Measurements from ENCODE around the gene TMC1. TPM values are rescaled to one million over a fixed set of nuclear protein-coding genes. Genes with fewer than 3 reads are reported as not detected.

TMC1 gene
- total RNA-seq, 2 experiments from 2014 or later, result not detected

DNA sequence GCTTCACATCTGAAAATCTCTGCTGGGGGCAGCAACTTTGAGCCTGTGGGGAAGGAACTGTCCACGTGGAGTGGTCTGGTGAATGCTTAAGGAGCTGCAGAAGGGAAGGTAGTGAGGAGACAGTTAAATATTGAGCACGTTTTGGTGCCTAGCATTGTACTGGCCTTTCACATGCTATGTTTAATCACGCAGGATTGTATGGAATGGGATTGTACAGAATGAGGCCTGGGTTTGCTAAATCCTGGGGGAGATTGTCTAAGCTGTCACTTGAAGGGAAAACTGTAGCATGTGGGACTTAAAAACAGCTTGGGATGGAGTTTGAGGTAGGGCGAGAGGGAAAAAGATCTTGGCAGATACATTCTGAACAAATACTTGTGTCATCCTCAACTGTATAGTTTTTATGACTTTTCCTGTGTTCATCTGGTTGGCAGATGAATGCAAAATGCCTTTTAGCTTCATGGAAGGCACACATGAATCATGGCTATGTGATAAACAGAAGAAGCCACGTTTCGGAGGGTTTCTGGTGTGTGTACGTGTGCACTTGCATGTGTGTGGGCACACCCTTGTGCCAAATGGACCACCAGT is 106.6 kb downstream of the TMC1 start:
- Mint-ChIP-seq H3K36me3 (no peaks in the 10 kb centered on the region), H3K27me3 (no peaks in the 10 kb centered on the region), H3K9me3 (no peaks in the 10 kb centered on the region), H3K4me3 (no peak overlapping the region), H3K27ac (no peak overlapping the region), H3K4me1 (ENCODE audit: low read depth) (no peaks in the 10 kb centered on the region)
- ChIA-PET CTCF (interaction anchor here (1.8 kb wide), 1 partner anchor 348 kb away, joined by 4 read pairs; no protein-coding TSS in a partner anchor), POLR2A (no interaction called here)
- no peak for DNase-seq
- intact Hi-C loops (cut with micrococcal nuclease), result no loop called here

DNA sequence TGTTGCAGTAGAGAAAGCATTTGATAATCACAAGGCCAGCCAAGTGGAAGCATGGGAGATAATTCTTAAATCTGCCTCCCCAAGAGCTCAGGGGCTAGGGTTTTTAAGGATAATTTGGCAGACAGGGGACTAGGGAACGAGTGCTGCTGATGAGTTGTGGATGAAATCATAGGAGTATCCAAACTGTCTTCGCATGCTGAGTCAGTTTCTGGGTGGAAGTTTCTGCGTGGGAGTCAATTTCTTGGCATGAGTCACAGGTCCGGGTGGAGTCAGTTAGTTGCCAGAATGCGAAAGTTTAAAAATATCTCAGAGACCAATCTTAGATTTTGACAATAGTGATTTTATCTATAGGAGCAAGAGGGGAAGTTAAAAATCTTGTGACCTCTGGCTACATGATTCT is 112.6 kb downstream of the TMC1 start:
- Mint-ChIP-seq H3K4me3 (no peak overlapping the region), H3K9me3 (peaks cover 8% of the 10 kb centered on the region), H3K4me1 (ENCODE audit: low read depth) (peaks cover 14% of the 10 kb centered on the region), H3K36me3 (no peaks in the 10 kb centered on the region), H3K27me3 (peaks cover 5% of the 10 kb centered on the region), H3K27ac (no peak overlapping the region)
- intact Hi-C loops (cut with micrococcal nuclease), result loop anchor here (10.0 kb wide), 1 partner anchor 181 kb away; no protein-coding TSS in a partner anchor
- POLR2A ChIA-PET, result interaction anchor here (0.9 kb wide), 1 partner anchor 268 kb away, joined by 3 read pairs; no protein-coding TSS in a partner anchor
- peak; percentile 72 for DNase-seq
- CTCF ChIA-PET, result no interaction called here

DNA sequence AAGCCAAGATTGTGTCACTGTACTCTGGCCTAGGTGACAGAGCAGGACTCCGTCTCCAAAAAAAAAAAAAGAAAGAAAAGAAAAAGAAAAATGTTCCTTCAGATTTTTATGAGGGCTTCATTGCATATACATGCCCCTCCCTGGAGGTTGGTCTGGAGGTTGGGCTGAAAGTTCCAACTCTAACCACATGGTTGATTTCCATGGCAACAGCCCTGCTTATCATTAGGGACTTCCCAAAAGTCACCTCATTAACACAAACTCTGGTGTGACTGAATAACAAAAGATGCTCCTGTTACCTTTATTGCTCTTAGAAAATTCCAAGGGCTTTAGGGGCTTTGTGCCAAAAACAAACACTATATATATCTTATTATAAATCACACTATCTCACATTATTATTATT is 113.8 kb downstream of the TMC1 start:
- intact Hi-C loops (cut with micrococcal nuclease), result loop anchor here (10.0 kb wide), 1 partner anchor 180 kb away; no protein-coding TSS in a partner anchor
- H3K4me1 Mint-ChIP-seq (ENCODE audit: low read depth), result peaks cover 14% of the 10 kb centered on the region
- H3K27me3 Mint-ChIP-seq, result peaks cover 5% of the 10 kb centered on the region
- DNase-seq, result peak; percentile 48
- CTCF ChIA-PET, result no interaction called here
- H3K27ac Mint-ChIP-seq, result no peak overlapping the region
- POLR2A ChIA-PET, result no interaction called here
- H3K9me3 Mint-ChIP-seq, result peaks cover 8% of the 10 kb centered on the region
- H3K36me3 Mint-ChIP-seq, result no peaks in the 10 kb centered on the region
- H3K4me3 Mint-ChIP-seq, result no peak overlapping the region

- ChIA-PET POLR2A (no interaction called here), CTCF (no interaction called here)
- Mint-ChIP-seq H3K36me3 (no peaks in the 10 kb centered on the region), H3K27me3 (peaks cover 5% of the 10 kb centered on the region), H3K27ac (no peak overlapping the region), H3K4me1 (ENCODE audit: low read depth) (peaks cover 14% of the 10 kb centered on the region), H3K9me3 (peaks cover 8% of the 10 kb centered on the region), H3K4me3 (no peak overlapping the region)
- intact Hi-C loops (cut with micrococcal nuclease), result loop anchor here (1.0 to 10.0 kb wide), 2 partner anchors 32 to 178 kb away; no protein-coding TSS in a partner anchor
- no peak for DNase-seq
Measured at GRCh38 chr9:72636621-72637020, 115.2 kb downstream of the TMC1 start.

- peaks cover 10% of the 10 kb centered on the region for H3K27me3 Mint-ChIP-seq
- no peak overlapping the region for H3K27ac Mint-ChIP-seq
- no peak overlapping the region for H3K4me3 Mint-ChIP-seq
- H3K4me1 Mint-ChIP-seq (ENCODE audit: low read depth), result peaks cover under 1% of the 10 kb centered on the region
- ChIA-PET POLR2A (no interaction called here), CTCF (no interaction called here)
- no peak for DNase-seq
- no peaks in the 10 kb centered on the region for H3K9me3 Mint-ChIP-seq
- intact Hi-C loops (cut with micrococcal nuclease), result no loop called here
- H3K36me3 Mint-ChIP-seq, result no peaks in the 10 kb centered on the region
Measured at GRCh38 chr9:72643651-72644050, 122.2 kb downstream of the TMC1 start.

DNA sequence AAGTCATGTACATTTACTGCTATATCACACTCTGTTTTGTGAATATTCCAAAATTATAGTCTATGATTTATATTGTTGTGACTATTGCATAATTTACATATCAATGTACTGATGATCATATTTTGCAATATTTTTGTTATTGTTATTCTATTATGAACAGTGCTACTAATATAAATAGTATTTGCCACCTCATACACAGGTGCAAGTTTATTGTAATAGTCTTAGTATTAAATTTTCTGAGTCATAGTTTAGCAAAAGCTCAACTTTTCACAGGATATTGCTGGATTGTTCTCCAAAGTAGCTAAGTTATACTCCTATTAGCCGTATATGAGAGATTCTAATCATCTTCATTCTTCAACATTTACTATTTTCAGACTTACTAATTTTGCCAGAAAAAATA is 124.7 kb downstream of the TMC1 start:
- DNase-seq, result no peak
- Mint-ChIP-seq H3K4me1 (ENCODE audit: low read depth) (peaks cover 5% of the 10 kb centered on the region), H3K9me3 (no peaks in the 10 kb centered on the region), H3K27ac (no peak overlapping the region), H3K36me3 (no peaks in the 10 kb centered on the region), H3K27me3 (peaks cover 13% of the 10 kb centered on the region), H3K4me3 (no peak overlapping the region)
- ChIA-PET POLR2A (no interaction called here), CTCF (no interaction called here)
- intact Hi-C loops (cut with micrococcal nuclease), result no loop called here

GRCh38 chr9:72648324-72649126 is 127.1 kb downstream of the TMC1 start:
- H3K4me3 Mint-ChIP-seq, result no peak overlapping the region
- H3K27ac Mint-ChIP-seq, result no peak overlapping the region
- DNase-seq, result no peak
- POLR2A ChIA-PET, result no interaction called here
- H3K36me3 Mint-ChIP-seq, result no peaks in the 10 kb centered on the region
- H3K9me3 Mint-ChIP-seq, result no peaks in the 10 kb centered on the region
- CTCF ChIA-PET, result no interaction called here
- H3K4me1 Mint-ChIP-seq (ENCODE audit: low read depth), result peaks cover 5% of the 10 kb centered on the region
- H3K27me3 Mint-ChIP-seq, result peaks cover 16% of the 10 kb centered on the region
- intact Hi-C loops (cut with micrococcal nuclease), result no loop called here

- intact Hi-C loops (cut with micrococcal nuclease), result no loop called here
- H3K9me3 Mint-ChIP-seq, result no peaks in the 10 kb centered on the region
- ChIA-PET CTCF (no interaction called here), POLR2A (no interaction called here)
- DNase-seq, result no peak
- peaks cover 16% of the 10 kb centered on the region for H3K27me3 Mint-ChIP-seq
- peaks cover 5% of the 10 kb centered on the region for H3K4me1 Mint-ChIP-seq (ENCODE audit: low read depth)
- no peak overlapping the region for H3K27ac Mint-ChIP-seq
- no peaks in the 10 kb centered on the region for H3K36me3 Mint-ChIP-seq
- no peak overlapping the region for H3K4me3 Mint-ChIP-seq
Measured at GRCh38 chr9:72649127-72649442, 127.7 kb downstream of the TMC1 start.

GRCh38 chr9:72650206-72650605 is 128.8 kb downstream of the TMC1 start:
- POLR2A ChIA-PET, result no interaction called here
- no peaks in the 10 kb centered on the region for H3K9me3 Mint-ChIP-seq
- CTCF ChIA-PET, result interaction anchor here (1.0 kb wide), 1 partner anchor 369 kb away, joined by 3 read pairs; no protein-coding TSS in a partner anchor

GRCh38 chr9:72656021-72656420 is 134.6 kb downstream of the TMC1 start:
- H3K27ac Mint-ChIP-seq, result no peak overlapping the region
- intact Hi-C loops (cut with micrococcal nuclease), result no loop called here
- no peak overlapping the region for H3K4me3 Mint-ChIP-seq
- no peaks in the 10 kb centered on the region for H3K4me1 Mint-ChIP-seq (ENCODE audit: low read depth)
- peaks cover 19% of the 10 kb centered on the region for H3K27me3 Mint-ChIP-seq
- no peaks in the 10 kb centered on the region for H3K36me3 Mint-ChIP-seq
- ChIA-PET CTCF (no interaction called here), POLR2A (no interaction called here)
- DNase-seq, result no peak
- H3K9me3 Mint-ChIP-seq, result no peaks in the 10 kb centered on the region

More at GRCh38 chr9:72650206-72650605, 128.8 kb downstream of the TMC1 start:
- Mint-ChIP-seq H3K4me3 (no peak overlapping the region), H3K27me3 (peaks cover 16% of the 10 kb centered on the region), H3K36me3 (no peaks in the 10 kb centered on the region), H3K27ac (no peak overlapping the region), H3K4me1 (ENCODE audit: low read depth) (peaks cover 5% of the 10 kb centered on the region)
- intact Hi-C loops (cut with micrococcal nuclease), result no loop called here
- no peak for DNase-seq

GRCh38 chr9:72657023-72657422 is 135.6 kb downstream of the TMC1 start:
- POLR2A ChIA-PET, result no interaction called here

DNA sequence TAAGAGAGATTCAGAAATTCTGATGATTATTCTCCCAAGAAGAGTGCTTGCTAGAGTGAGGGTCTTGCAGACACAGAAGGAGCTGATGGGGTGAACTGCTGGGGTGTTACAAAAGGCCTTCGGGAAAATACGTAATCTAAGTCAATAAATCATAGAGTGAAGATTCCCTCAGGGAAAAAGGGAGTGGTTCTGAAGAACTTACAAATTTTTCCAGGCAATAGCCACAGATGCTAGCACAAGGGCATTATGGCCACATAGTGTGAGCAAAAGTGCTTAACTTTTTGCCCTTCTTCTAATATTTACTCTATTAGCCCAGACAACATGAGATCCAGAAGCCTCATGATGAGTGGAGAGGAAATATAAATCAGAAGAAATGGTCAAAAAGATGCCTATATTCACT is 137.3 kb downstream of the TMC1 start:
- intact Hi-C loops (cut with micrococcal nuclease), result no loop called here
- H3K9me3 Mint-ChIP-seq, result no peaks in the 10 kb centered on the region

More at GRCh38 chr9:72657023-72657422, 135.6 kb downstream of the TMC1 start:
- no peak for DNase-seq
- Mint-ChIP-seq H3K4me3 (no peak overlapping the region), H3K27me3 (peaks cover 19% of the 10 kb centered on the region), H3K9me3 (no peaks in the 10 kb centered on the region), H3K4me1 (ENCODE audit: low read depth) (no peaks in the 10 kb centered on the region), H3K36me3 (no peaks in the 10 kb centered on the region), H3K27ac (no peak overlapping the region)
- CTCF ChIA-PET, result no interaction called here
- intact Hi-C loops (cut with micrococcal nuclease), result no loop called here

More for the DNA sequence above, 137.3 kb downstream of the TMC1 start:
- Mint-ChIP-seq H3K36me3 (no peaks in the 10 kb centered on the region), H3K4me3 (no peak overlapping the region), H3K27ac (no peak overlapping the region), H3K4me1 (ENCODE audit: low read depth) (no peaks in the 10 kb centered on the region), H3K27me3 (peaks cover 17% of the 10 kb centered on the region)
- POLR2A ChIA-PET, result no interaction called here
- no peak for DNase-seq
- CTCF ChIA-PET, result no interaction called here

Data from activated CD4-positive, alpha-beta memory T cell treated with anti-CD3 and anti-CD28 coated beads for 36 hours (primary cell).